ENCODE results near the gene ZNF425.

ZNF425 gene

DNA sequence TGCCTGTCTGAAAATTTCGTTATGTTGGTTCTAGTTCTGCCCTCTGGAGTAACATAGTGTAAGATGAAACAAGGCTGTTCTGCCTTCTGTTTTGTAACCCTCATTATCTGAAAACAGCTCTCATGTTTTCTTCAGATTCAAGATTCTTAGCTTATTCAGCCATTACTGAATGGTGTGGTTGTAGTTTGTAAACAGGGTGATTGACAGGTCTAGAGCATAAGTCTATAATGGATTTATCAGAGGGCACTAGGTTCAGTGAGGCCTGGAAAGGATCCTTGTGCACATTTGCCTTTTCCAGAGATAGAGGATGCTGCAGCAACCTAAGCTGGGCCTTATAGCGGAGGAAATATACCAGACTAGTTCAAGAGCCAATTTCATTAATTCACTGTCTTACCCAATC is 27.2 kb upstream of the ZNF425 start:
- ATAC-seq (ENCODE audit: insufficient read depth, low read depth) (no peak), DNase-seq (no peak)
- no peak overlapping the region for H2AFZ ChIP-seq (ENCODE audit: low read depth, low read length)
- peaks cover 66% of the 10 kb centered on the region for H3K79me2 ChIP-seq (ENCODE audit: insufficient read depth, low read length)
- no peak overlapping the region for H3K4me2 ChIP-seq (ENCODE audit: insufficient read depth, low read length)
- H3K27me3 ChIP-seq (ENCODE audit: insufficient read depth, low read length, poor library complexity), result no peaks in the 10 kb centered on the region
- H3K9ac ChIP-seq (ENCODE audit: low read depth, low read length), result no peak overlapping the region
- TF ChIP-seq, protein P1, sequence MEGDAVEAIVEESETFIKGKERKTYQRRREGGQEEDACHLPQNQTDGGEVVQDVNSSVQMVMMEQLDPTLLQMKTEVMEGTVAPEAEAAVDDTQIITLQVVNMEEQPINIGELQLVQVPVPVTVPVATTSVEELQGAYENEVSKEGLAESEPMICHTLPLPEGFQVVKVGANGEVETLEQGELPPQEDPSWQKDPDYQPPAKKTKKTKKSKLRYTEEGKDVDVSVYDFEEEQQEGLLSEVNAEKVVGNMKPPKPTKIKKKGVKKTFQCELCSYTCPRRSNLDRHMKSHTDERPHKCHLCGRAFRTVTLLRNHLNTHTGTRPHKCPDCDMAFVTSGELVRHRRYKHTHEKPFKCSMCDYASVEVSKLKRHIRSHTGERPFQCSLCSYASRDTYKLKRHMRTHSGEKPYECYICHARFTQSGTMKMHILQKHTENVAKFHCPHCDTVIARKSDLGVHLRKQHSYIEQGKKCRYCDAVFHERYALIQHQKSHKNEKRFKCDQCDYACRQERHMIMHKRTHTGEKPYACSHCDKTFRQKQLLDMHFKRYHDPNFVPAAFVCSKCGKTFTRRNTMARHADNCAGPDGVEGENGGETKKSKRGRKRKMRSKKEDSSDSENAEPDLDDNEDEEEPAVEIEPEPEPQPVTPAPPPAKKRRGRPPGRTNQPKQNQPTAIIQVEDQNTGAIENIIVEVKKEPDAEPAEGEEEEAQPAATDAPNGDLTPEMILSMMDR (IDR thresholded peaks at IDR 0.05; ENCODE audit: borderline replicate concordance, extremely low read depth, low read length, poor library complexity, severe bottlenecking), result no peak
- no peak for TF ChIP-seq EZH2 (IDR thresholded peaks at IDR 0.05; ENCODE audit: borderline replicate concordance, low read depth, low read length, severe bottlenecking)
- H3K4me3 ChIP-seq (ENCODE audit: low read depth in 1 of 2, low read length in 2 of 2), result no peak overlapping the region
- H4K20me1 ChIP-seq (ENCODE audit: insufficient read depth, low read length), result peaks cover 21% of the 10 kb centered on the region; the same call in 1 of the 2 replicates
- H3K4me1 ChIP-seq (ENCODE audit: insufficient read depth, low read length), result peaks cover 12% of the 10 kb centered on the region
- no peaks in the 10 kb centered on the region for H3K9me3 ChIP-seq (ENCODE audit: insufficient read depth, low read length, severe bottlenecking)
- peaks cover 42% of the 10 kb centered on the region for H3K36me3 ChIP-seq (ENCODE audit: insufficient read depth, low read length)
- no peak overlapping the region for H3K27ac ChIP-seq (ENCODE audit: low read length)

DNA sequence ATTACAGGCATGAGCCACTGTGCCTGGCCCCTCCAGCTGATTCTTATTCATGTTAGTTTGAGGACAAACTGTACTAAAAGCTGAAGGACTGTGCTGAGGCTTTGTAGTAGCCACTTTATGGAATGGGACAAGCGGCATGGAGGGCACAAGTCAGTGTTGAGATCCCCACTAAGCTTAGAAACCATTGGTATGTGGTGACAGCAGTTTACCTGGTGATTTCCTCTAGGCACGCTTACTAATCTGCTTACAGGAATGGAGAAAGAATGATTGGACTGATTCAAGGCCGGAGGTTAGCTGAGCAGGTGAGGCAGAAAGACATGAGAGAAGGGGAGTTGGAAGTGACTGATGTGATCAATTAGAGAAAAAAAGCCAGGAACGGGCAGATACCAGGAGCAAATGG is 24.9 kb upstream of the ZNF425 start:
- Histone ChIP-seq H3K4me3 (ENCODE audit: low read depth in 1 of 2, low read length in 2 of 2) (no peak overlapping the region), H3K27me3 (ENCODE audit: insufficient read depth, low read length, poor library complexity) (no peaks in the 10 kb centered on the region), H3K79me2 (ENCODE audit: insufficient read depth, low read length) (peaks cover 84% of the 10 kb centered on the region), H4K20me1 (ENCODE audit: insufficient read depth, low read length) (peaks cover 24% of the 10 kb centered on the region; the same call in 1 of the 2 replicates), H3K9ac (ENCODE audit: low read depth, low read length) (no peak overlapping the region), H2AFZ (ENCODE audit: low read depth, low read length) (no peak overlapping the region), H3K36me3 (ENCODE audit: insufficient read depth, low read length) (peaks cover 32% of the 10 kb centered on the region), H3K4me2 (ENCODE audit: insufficient read depth, low read length) (no peak overlapping the region), H3K9me3 (ENCODE audit: insufficient read depth, low read length, severe bottlenecking) (no peaks in the 10 kb centered on the region), H3K4me1 (ENCODE audit: insufficient read depth, low read length) (peaks cover 24% of the 10 kb centered on the region), H3K27ac (ENCODE audit: low read length) (no peak overlapping the region)
- TF ChIP-seq, protein P1 (IDR thresholded peaks at IDR 0.05; ENCODE audit: borderline replicate concordance, extremely low read depth, low read length, poor library complexity, severe bottlenecking), result no peak
- no peak for TF ChIP-seq EZH2 (IDR thresholded peaks at IDR 0.05; ENCODE audit: borderline replicate concordance, low read depth, low read length, severe bottlenecking)
- DNase-seq (no peak), ATAC-seq (ENCODE audit: insufficient read depth, low read depth) (no peak)

DNA sequence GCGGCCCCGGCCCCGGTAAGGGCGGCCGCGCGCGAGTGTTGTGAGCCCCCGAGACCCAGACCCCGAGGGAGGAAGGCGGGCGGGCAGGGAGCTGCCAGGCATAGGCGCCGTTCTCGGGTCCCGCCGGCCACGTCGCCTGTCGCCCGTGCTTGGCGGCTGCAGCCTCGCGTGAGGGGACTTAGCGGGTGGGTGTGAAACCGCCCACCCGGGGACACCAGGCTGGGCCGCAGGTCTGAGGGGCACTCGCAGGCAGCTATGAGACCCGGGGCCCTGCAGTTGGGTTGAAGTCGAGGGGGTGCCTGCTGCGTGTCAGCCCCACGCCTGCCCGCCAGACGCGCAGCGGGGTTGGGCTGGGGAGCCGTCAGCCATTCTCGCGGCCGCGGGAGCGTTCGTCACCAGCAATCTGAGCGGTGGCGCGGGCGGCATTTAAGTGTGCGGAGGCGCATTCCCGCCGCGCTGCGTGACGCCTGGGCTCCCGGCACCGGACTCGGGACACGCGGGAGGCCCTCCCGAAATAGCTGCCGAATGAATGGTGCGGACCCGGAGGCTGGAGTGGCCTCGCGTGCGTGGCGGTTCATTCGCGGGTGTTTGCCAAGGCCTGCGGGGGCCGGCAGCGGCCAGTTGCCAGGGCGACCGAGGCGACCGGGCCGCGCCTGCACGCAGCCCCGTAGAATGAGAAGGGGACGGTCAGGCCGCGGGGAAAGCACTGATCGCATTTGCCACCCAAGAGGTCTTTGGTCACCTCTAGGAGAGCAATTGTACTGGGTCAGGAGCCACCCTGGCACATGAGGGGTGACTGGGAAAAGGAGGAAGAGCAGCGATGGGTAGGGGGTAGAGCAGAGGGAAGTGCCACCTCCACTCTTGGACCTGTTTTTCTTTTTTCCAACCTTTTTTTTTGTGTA is 21.9 kb upstream of the ZNF425 start:
- H3K79me2 ChIP-seq (ENCODE audit: insufficient read depth, low read length), result peaks cover 71% of the 10 kb centered on the region
- peaks cover 5% of the 10 kb centered on the region for H3K36me3 ChIP-seq (ENCODE audit: insufficient read depth, low read length)
- peak; percentile 40 for ATAC-seq (ENCODE audit: insufficient read depth, low read depth)
- H3K4me2 ChIP-seq (ENCODE audit: insufficient read depth, low read length), result peak overlapping the region; percentile 97
- H3K27ac ChIP-seq (ENCODE audit: low read length), result peak overlapping the region; percentile 93
- peaks cover 33% of the 10 kb centered on the region for H3K4me1 ChIP-seq (ENCODE audit: insufficient read depth, low read length)
- no peaks in the 10 kb centered on the region for H3K9me3 ChIP-seq (ENCODE audit: insufficient read depth, low read length, severe bottlenecking)
- peak overlapping the region; percentile 73 for H3K9ac ChIP-seq (ENCODE audit: low read depth, low read length)
- TF ChIP-seq EZH2 (IDR thresholded peaks at IDR 0.05; ENCODE audit: borderline replicate concordance, low read depth, low read length, severe bottlenecking), result no peak
- TF ChIP-seq, protein P1 (IDR thresholded peaks at IDR 0.05; ENCODE audit: borderline replicate concordance, extremely low read depth, low read length, poor library complexity, severe bottlenecking), result no peak
- H3K4me3 ChIP-seq (ENCODE audit: low read depth in 1 of 2, low read length in 2 of 2), result peak overlapping the region; percentile 61 to 80
- H3K27me3 ChIP-seq (ENCODE audit: insufficient read depth, low read length, poor library complexity), result no peaks in the 10 kb centered on the region
- peaks cover 17% of the 10 kb centered on the region; the same call in 1 of the 2 replicates for H4K20me1 ChIP-seq (ENCODE audit: insufficient read depth, low read length)
- DNase-seq, result peak; percentile 55
- peak overlapping the region; percentile 88 for H2AFZ ChIP-seq (ENCODE audit: low read depth, low read length)

All from DND-41 (cell line).